ENCODE results near the gene TMPRSS12. TPM values are rescaled to one million over a fixed set of nuclear protein-coding genes. Genes with fewer than 3 reads are reported as not detected.
A peak's percentile ranks its signal among the peaks of the same experiment; 100 is the strongest.
"Not testable (repeated sequence)": the region's sequence is repeated elsewhere in the genome, so short reads cannot be mapped to it uniquely, and the experiment has no call there.

TMPRSS12 gene
- total RNA-seq, 1 donor from 2014 or later = not detected

DNA sequence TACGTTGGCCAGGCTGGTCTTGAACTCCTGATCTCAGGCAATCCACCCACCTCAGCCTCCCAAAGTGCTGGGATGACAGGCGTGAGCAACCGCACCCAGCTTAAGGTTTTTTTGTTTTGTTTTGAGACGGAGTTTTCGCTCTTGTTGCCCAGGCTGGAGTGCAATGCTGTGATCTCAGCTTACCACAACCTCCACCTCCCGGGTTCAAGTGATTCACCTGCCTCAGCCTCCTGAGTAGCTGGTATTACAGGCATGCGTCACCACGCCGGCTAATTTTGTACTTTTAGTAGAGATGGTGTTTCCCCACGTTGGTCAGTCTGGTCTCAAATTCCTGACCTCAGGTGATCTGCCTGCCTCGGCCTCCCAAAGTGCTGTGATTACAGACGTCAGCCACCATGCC is 87.8 kb downstream of the TMPRSS12 start:
- H3K4me3 ChIP-seq (ENCODE audit: low read length in 3 of 3); H3K27ac ChIP-seq (ENCODE audit: low read depth, low read length); H3K9ac ChIP-seq (ENCODE audit: low read depth in 1 of 3, low read length in 3 of 3); H3K27me3 ChIP-seq (ENCODE audit: control insufficient read depth in 3 of 3, insufficient read depth in 3 of 3, low read length in 3 of 3); H3K9me3 ChIP-seq (ENCODE audit: control insufficient read depth in 3 of 3, low read length in 3 of 3): not testable (repeated sequence)
- H3K4me1 ChIP-seq (ENCODE audit: control insufficient read depth in 3 of 3, insufficient read depth in 3 of 3, low read length in 3 of 3) = peaks cover 30 to 38% (median 34%) of the 10 kb centered on the region in 3 donors
- H3K36me3 ChIP-seq (ENCODE audit: control insufficient read depth in 3 of 3, insufficient read depth in 3 of 3, low read length in 3 of 3) = peaks cover 8 to 33% (median 26%) of the 10 kb centered on the region in 3 donors

- H3K4me1 ChIP-seq (ENCODE audit: control insufficient read depth in 3 of 3, insufficient read depth in 3 of 3, low read length in 3 of 3) = peaks cover 24 to 36% (median 36%) of the 10 kb centered on the region in 3 donors
- no peak overlapping the region for H3K9ac ChIP-seq (ENCODE audit: low read depth in 1 of 3, low read length in 3 of 3)
- H3K4me3 ChIP-seq (ENCODE audit: low read length in 3 of 3) = no peak overlapping the region
- no peaks in the 10 kb centered on the region for H3K27me3 ChIP-seq (ENCODE audit: control insufficient read depth in 3 of 3, insufficient read depth in 3 of 3, low read length in 3 of 3)
- H3K36me3 ChIP-seq (ENCODE audit: control insufficient read depth in 3 of 3, insufficient read depth in 3 of 3, low read length in 3 of 3) = peaks cover 8 to 33% (median 32%) of the 10 kb centered on the region in 3 donors
- no peak overlapping the region for H3K27ac ChIP-seq (ENCODE audit: low read depth, low read length)
- H3K9me3 ChIP-seq (ENCODE audit: control insufficient read depth in 3 of 3, low read length in 3 of 3) = no peaks in the 10 kb centered on the region
Observed at GRCh38 chr12:50932787-50933280, 90.1 kb downstream of the TMPRSS12 start.

GRCh38 chr12:50933459-50934124 is 90.9 kb downstream of the TMPRSS12 start:
- no peaks in the 10 kb centered on the region for H3K9me3 ChIP-seq (ENCODE audit: control insufficient read depth in 3 of 3, low read length in 3 of 3)
- H3K27me3 ChIP-seq (ENCODE audit: control insufficient read depth in 3 of 3, insufficient read depth in 3 of 3, low read length in 3 of 3) = no peaks in the 10 kb centered on the region
- peaks cover 8 to 29% (median 24%) of the 10 kb centered on the region in 3 donors for H3K36me3 ChIP-seq (ENCODE audit: control insufficient read depth in 3 of 3, insufficient read depth in 3 of 3, low read length in 3 of 3)
- H3K27ac ChIP-seq (ENCODE audit: low read depth, low read length) = peak overlapping the region; percentile 22
- peak overlapping the region in 1 of 3 donors; percentile 1 for H3K4me3 ChIP-seq (ENCODE audit: low read length in 3 of 3)
- no peak overlapping the region for H3K9ac ChIP-seq (ENCODE audit: low read depth in 1 of 3, low read length in 3 of 3)
- peaks cover 18 to 34% (median 30%) of the 10 kb centered on the region in 3 donors for H3K4me1 ChIP-seq (ENCODE audit: control insufficient read depth in 3 of 3, insufficient read depth in 3 of 3, low read length in 3 of 3)

- peak overlapping the region in 1 of 3 donors; percentile 18 for H3K4me3 ChIP-seq (ENCODE audit: low read length in 3 of 3)
- H3K9me3 ChIP-seq (ENCODE audit: control insufficient read depth in 3 of 3, low read length in 3 of 3) = no peaks in the 10 kb centered on the region
- peak overlapping the region; percentile 58 for H3K27ac ChIP-seq (ENCODE audit: low read depth, low read length)
- H3K4me1 ChIP-seq (ENCODE audit: control insufficient read depth in 3 of 3, insufficient read depth in 3 of 3, low read length in 3 of 3) = peaks cover 16 to 28% (median 24%) of the 10 kb centered on the region in 3 donors
- peaks cover 8 to 27% (median 23%) of the 10 kb centered on the region in 3 donors for H3K36me3 ChIP-seq (ENCODE audit: control insufficient read depth in 3 of 3, insufficient read depth in 3 of 3, low read length in 3 of 3)
- H3K27me3 ChIP-seq (ENCODE audit: control insufficient read depth in 3 of 3, insufficient read depth in 3 of 3, low read length in 3 of 3) = no peaks in the 10 kb centered on the region
- H3K9ac ChIP-seq (ENCODE audit: low read depth in 1 of 3, low read length in 3 of 3) = no peak overlapping the region
Observed at GRCh38 chr12:50934371-50934851, 91.7 kb downstream of the TMPRSS12 start.

- no peak overlapping the region for H3K9ac ChIP-seq (ENCODE audit: low read depth in 1 of 3, low read length in 3 of 3)
- peaks cover 5 to 22% (median 22%) of the 10 kb centered on the region in 3 donors for H3K36me3 ChIP-seq (ENCODE audit: control insufficient read depth in 3 of 3, insufficient read depth in 3 of 3, low read length in 3 of 3)
- H3K4me3 ChIP-seq (ENCODE audit: low read length in 3 of 3) = no peak overlapping the region
- peaks cover 16 to 28% (median 19%) of the 10 kb centered on the region in 3 donors for H3K4me1 ChIP-seq (ENCODE audit: control insufficient read depth in 3 of 3, insufficient read depth in 3 of 3, low read length in 3 of 3)
- no peaks in the 10 kb centered on the region for H3K9me3 ChIP-seq (ENCODE audit: control insufficient read depth in 3 of 3, low read length in 3 of 3)
- peak overlapping the region; percentile 58 for H3K27ac ChIP-seq (ENCODE audit: low read depth, low read length)
- no peaks in the 10 kb centered on the region for H3K27me3 ChIP-seq (ENCODE audit: control insufficient read depth in 3 of 3, insufficient read depth in 3 of 3, low read length in 3 of 3)
Observed at GRCh38 chr12:50934981-50935807, 92.5 kb downstream of the TMPRSS12 start.

DNA sequence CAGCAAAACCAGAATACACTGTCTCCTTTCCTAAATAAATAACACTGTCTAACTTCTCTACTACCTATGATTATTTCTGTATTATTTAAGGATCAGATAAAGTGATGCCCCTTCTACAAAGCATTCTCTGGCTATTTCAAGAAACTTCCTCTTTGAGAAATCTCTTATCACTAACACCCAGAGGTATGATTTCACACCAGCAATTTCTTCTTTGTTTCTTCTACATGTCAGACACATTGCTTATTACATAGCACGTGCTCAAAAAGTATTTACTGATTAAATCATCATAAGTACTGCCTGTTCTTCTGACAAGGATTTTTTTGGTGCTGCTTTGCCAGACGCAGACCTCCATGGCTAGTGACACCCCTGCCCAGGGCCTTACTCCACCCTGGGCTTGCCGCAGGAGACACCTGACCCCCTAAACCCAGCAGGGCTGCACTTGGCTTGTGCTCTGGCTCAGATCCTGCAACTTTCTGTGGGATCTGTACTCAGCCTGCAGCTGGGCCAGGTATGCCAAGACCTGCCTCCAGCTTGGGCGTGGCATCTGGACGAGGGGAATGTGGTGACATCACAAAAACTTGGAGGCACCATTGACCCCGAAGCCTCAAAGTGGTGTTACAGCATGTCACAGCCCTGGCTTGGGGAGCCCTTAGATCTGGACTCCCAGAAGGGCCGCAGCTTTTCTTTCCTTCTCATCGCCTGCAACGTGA is 94.2 kb downstream of the TMPRSS12 start:
- Histone ChIP-seq H3K27me3 (ENCODE audit: control insufficient read depth in 3 of 3, insufficient read depth in 3 of 3, low read length in 3 of 3) (no peaks in the 10 kb centered on the region), H3K36me3 (ENCODE audit: control insufficient read depth in 3 of 3, insufficient read depth in 3 of 3, low read length in 3 of 3) (peaks cover 3 to 13% (median 8%) of the 10 kb centered on the region in 3 donors), H3K4me3 (ENCODE audit: low read length in 3 of 3) (no peak overlapping the region), H3K27ac (ENCODE audit: low read depth, low read length) (no peak overlapping the region), H3K9ac (ENCODE audit: low read depth in 1 of 3, low read length in 3 of 3) (no peak overlapping the region), H3K4me1 (ENCODE audit: control insufficient read depth in 3 of 3, insufficient read depth in 3 of 3, low read length in 3 of 3) (peaks cover 13 to 19% (median 18%) of the 10 kb centered on the region in 3 donors), H3K9me3 (ENCODE audit: control insufficient read depth in 3 of 3, low read length in 3 of 3) (no peaks in the 10 kb centered on the region)

Small RNA genes within 50 kb of the gene (small RNA-seq; reads per million reads assigned to genes)
- gene AC013244.2 (not detected), gene RN7SL519P (not detected)

Other genes with a start within 250 kb of the TMPRSS12 start
- 20.9 TPM for gene ATF1, start 78.8 kb upstream of the TMPRSS12 start, total RNA-seq
- not detected for gene HIGD1C, start 109.6 kb downstream of the TMPRSS12 start, total RNA-seq
- gene SLC11A2, start 183.5 kb downstream of the TMPRSS12 start, total RNA-seq = 39.1 TPM
- gene LETMD1, start 205.4 kb downstream of the TMPRSS12 start, total RNA-seq = 40.2 TPM
- 11.5 TPM for gene CSRNP2, start 240.7 kb downstream of the TMPRSS12 start, total RNA-seq